ENCODE data around the gene IFT74.

IFT74 gene

GRCh38 chr9:26955921-26956859 lies at the start of gene IFT74:
TSS of gene IFT74 (plus strand) at chr9:26956412. CDS start at chr9:26961968, 5,556 bp downstream.
- peak; percentile 93 for DNase-seq

- no peak for DNase-seq
These were observed 43.0 kb upstream of the IFT74 start for GRCh38 chr9:26913138-26913668.

DNA sequence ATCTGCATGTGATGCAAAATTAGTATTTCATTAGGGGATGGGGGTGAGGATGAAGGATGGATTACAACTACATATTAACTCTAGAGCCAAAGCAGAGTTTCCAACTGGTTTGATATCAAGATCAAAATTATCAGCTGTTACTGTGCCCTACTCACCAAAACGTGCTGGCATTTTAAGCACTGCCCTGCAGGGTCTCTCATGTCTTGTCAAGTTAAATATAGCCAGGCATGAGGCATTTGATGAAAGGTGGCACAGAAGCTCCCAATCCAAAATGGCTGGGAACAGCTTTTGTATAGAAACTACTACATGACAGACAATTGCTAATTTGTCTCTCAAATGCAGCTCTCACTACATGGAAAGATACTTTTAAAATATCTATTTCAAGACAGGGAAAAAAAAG lies 36.5 kb upstream of the IFT74 start:
- no peak for DNase-seq

GRCh38 chr9:26925609-26926008 lies 30.6 kb upstream of the IFT74 start:
- no peak for DNase-seq

GRCh38 chr9:26928902-26929495 lies 27.2 kb upstream of the IFT74 start:
- DNase-seq: no peak

GRCh38 chr9:26935847-26936246 lies 20.4 kb upstream of the IFT74 start:
- DNase-seq: no peak

DNA sequence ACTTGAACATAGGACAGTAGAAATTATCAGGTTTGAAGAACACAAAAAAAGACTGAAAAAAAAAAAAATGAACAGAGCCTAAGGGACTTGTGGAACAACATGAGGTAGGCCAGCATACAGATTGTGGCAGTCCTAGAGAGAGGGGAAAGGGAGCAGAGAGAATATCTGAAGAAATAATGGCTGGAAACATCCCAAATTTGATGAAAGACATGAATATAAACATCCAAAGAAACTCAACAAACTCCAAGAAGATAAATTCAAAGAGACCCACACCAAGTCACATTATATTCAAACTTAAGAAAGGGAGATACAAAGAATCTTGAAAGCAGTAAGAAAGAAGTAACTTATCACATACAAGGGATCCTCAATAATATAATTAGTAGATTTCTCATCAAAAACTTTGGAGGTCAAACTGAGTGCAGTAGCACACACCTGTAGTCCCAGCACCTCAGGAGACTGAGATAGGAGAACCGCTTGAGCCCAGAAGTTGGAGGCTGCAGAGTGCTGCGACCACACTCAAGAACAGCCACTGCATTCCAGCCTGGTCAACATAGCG lies 18.3 kb upstream of the IFT74 start:
- DNase-seq: no peak

- no peak for DNase-seq
These were observed 16.1 kb upstream of the IFT74 start for GRCh38 chr9:26939955-26940711.

GRCh38 chr9:26940779-26941178 lies 15.4 kb upstream of the IFT74 start:
- no peak for DNase-seq

GRCh38 chr9:26945591-26945990 lies 10.6 kb upstream of the IFT74 start:
- no peak for DNase-seq

GRCh38 chr9:26946753-26947727 lies 9.2 kb upstream of the IFT74 start, which contains the start of gene PLAA:
TSS of gene PLAA (minus strand) at chr9:26947242. CDS start at chr9:26947045, 197 bp downstream.
- peak; percentile 88 for DNase-seq

DNA sequence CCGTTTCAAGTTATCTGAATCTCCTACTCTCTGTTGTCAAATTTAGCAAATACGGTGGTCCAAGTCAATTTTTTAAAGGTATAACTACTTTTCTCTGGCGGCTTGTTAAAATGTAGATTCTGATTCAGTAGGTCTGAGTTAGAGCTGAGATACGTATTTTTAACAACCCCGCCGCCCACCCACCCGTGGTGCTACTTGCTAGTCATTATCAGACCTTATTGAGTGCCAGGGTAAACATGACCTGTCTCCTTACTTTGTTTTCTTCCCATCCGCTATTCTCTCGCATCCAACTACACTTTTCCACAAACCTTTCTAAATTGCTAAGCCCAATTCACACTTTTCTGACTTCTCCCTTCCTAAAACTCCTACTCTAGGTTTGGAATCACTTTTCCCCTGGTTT lies 8.5 kb upstream of the IFT74 start:
- DNase-seq: peak; percentile 32

DNA sequence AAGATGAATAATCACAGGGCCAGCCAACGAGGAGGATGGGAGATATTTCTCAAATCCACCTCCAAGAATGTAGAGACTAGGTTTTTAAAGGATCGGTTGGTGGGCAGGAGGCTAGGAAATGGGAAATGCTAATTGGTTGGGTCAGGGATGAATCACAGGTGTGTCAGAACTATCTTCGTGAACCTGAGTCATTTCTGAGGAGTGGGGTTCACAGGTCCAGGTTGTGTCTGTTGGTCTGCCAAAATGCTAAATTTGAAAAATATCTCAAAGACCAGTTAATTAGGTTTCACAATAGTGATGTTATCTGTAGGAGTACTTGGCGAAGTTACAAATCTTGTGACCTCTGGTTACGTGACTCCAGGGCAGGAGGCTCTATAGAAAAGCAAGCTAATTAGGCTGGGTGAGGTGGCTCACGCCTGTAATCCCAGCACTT lies 6.6 kb upstream of the IFT74 start:
- DNase-seq: no peak

DNA sequence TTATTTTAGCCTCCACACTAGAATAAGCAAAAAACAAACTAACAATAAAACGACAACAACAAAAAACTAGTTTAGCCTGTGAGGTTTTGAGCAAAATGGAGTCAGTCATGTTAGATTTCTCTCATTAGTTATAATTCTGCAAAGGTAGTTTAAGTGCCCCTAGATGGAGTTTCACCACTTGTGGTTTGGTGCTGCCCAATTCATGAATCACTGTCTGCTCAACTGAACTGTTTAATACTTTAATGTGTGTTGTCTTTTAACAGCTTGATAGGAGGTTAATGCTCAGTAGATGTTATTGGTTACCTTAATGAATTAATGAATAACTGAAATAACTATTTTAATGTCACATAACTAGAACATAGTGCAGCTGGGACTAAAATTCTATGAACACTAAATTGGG lies 5.7 kb upstream of the IFT74 start:
- DNase-seq: no peak

DNA sequence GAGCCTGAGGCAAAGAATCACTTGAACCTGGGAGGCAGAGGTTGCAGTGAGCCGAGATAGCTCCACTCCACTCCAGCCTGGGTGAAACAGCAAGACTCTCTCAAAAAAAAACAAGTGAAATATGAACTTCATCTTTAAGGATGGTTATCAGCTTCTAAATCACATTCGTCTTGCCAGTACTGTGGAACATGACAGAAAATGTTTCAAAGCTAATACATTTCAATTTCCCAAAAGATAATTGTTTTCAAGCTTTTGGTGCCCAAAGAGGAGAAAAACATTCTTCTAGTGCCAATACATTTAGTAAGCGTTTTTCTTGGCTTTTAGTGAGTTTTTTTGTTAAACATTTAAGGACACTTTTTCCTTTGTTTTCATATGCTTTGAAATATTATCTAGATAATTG lies 4.4 kb upstream of the IFT74 start:
- no peak for DNase-seq

DNA sequence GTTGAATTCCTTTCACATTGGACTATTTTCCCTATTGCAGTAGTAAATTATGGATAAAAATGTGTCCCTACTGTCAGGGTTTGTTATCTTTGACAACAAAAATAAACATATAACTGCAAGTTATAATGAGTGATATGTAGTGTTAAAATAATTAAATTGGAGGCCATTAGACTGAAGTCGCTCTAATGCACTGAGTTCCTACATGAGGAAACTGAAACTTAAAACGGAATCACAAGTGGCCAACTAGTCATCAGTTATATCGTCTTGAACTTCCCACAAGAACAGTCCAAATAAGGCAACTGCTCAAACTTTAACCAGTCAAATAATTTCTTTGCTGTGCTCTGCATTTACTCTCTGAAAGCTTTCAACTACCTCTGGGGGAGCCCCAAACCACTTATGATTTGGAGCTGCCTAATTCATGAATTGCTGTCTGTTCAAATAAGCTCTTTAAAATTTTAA lies 2.1 kb upstream of the IFT74 start:
- no peak for DNase-seq

- no peak for DNase-seq
These were observed 849 bp upstream of the IFT74 start for GRCh38 chr9:26955222-26955903.

GRCh38 chr9:26956860-26957233 lies 635 bp downstream of the IFT74 start:
- no peak for DNase-seq

DNA sequence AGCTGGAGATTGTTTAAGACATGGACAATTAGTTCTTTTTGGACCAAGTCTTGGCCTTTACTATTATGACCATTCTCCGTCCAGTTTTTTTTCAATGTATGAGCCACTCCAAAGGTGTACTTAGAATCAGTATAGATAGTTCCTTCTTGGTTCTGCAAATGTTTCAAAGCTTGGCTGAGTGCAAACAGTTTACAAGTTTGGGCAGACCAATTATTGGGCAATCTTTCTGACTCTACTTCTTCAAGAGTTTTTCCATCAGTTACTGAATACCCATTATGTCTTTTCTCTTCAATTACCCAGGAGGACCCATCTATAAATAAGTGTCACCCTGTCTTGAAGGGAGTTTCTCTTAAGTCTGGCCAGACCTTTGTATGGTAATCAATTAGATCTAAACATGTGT lies 15.5 kb downstream of the IFT74 start:
- DNase-seq: no peak

DNA sequence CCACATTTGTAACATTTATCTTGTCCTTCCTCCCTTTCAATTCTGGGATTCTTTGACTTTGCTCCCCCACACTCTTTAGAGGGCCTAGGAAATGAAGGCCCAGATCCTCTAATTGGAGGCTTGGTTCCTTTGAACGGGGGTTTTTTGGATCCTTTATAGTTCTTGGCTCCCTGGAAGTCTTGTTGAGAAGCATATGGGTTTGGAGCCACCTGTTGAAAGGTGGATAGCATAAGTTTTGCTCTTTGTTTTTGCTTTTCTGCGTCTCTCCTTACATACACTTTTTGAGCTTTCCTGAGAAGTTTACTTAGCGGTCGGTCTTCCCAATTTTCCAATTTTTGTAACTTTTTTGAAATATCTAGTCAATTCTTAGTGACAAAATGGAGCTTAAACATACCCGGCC lies 17.8 kb downstream of the IFT74 start:
- no peak for DNase-seq

DNA sequence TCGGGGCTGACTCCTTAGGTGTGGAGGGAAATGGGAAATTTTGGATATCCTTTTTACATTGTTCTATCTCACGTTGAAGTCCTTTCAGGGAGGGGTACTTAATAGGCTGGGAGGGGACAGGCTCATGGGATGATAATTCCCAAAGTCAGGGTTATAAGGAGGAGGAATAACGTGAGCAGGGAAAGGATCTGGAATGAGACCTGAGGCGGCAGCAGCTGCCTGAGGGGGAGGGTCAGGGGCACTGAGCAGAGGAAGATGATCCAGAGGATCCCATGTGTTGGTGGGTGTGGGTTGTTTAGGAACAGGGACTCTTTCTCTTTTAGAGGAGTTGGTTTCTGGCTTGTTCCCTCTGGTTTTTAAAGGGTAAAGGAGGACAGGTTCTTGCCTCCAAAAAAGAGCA lies 18.7 kb downstream of the IFT74 start:
- no peak for DNase-seq

All from stimulated activated naive CD4-positive, alpha-beta T cell treated with Interleukin-2 at 50 U/mL for 16 hours (primary cell).